Hepatocyte (in vitro differentiated cells): ENCODE data around the gene CARMIL1. TPM values are rescaled to one million over a fixed set of nuclear protein-coding genes. Genes with fewer than 3 reads are reported as not detected.

Source experiments
- DNase-seq: peaks from one replicate; pipeline ENCODE4 v3.0.0-alpha.2; 2016; ENCODE audit warnings: low spot score
- H2AFZ ChIP-seq: fragments of 200-600 bp; sonication (generic); 2 replicates; pipeline ENCODE4 v1.6.0; 2016; ENCODE audit warnings: antibody characterized with exemption, mild to moderate bottlenecking
- H3K27ac ChIP-seq: fragments of 200-600 bp; sonication (generic); 2 replicates; pipeline ENCODE4 v1.5.1; 2016; ENCODE audit warnings: mild to moderate bottlenecking
- H3K27me3 ChIP-seq: fragments of 200-600 bp; sonication (generic); 2 replicates; pipeline ENCODE4 v1.6.1; 2016
- H3K36me3 ChIP-seq: fragments of 200-600 bp; sonication (generic); replicated peaks from 2 replicates; pipeline ENCODE4 v1.5.1; 2016; ENCODE audit warnings: low read depth; ENCODE audit not compliant: insufficient read depth
- H3K4me1 ChIP-seq: fragments of 200-600 bp; sonication (generic); 2 replicates; pipeline ENCODE4 v1.5.1; 2016; ENCODE audit warnings: mild to moderate bottlenecking, moderate library complexity; ENCODE audit not compliant: insufficient read depth
- H3K4me2 ChIP-seq: fragments of 200-600 bp; sonication (generic); 2 replicates; pipeline ENCODE4 v1.6.0; 2016
- H3K4me3 ChIP-seq: fragments of 200-600 bp; sonication (generic); 2 replicates; pipeline ENCODE4 v1.5.1; 2016; ENCODE audit warnings: mild to moderate bottlenecking
- H3K79me2 ChIP-seq: fragments of 200-600 bp; sonication (generic); 2 replicates; pipeline ENCODE4 v1.6.0; 2017; ENCODE audit warnings: mild to moderate bottlenecking
- H3K9me2 ChIP-seq: fragments of 200-600 bp; sonication (generic); replicated peaks from 2 replicates; pipeline ENCODE4 v1.6.0; 2017; ENCODE audit warnings: mild to moderate bottlenecking; ENCODE audit not compliant: insufficient read depth
- H3K9me3 ChIP-seq: fragments of 200-600 bp; sonication (generic); 2 replicates; pipeline ENCODE4 v1.5.1; 2016; ENCODE audit warnings: low read depth, mild to moderate bottlenecking
- H4K20me1 ChIP-seq: fragments of 200-600 bp; sonication (generic); 2 replicates; pipeline ENCODE4 v1.6.0; 2016; ENCODE audit warnings: mild to moderate bottlenecking; ENCODE audit not compliant: insufficient read depth, poor library complexity, severe bottlenecking
- CTCF ChIP-seq: fragments of 200-600 bp; sonication (generic); IDR thresholded peaks from 2 replicates; pipeline ENCODE4 v1.5.1; 2016; ENCODE audit warnings: antibody characterized with exemption, mild to moderate bottlenecking; ENCODE audit not compliant: poor library complexity
- EZH2 ChIP-seq: fragments of 200-600 bp; sonication (generic); IDR thresholded peaks from 2 replicates; pipeline ENCODE4 v1.6.1; 2016; ENCODE audit warnings: antibody characterized with exemption, mild to moderate bottlenecking, borderline replicate concordance
- EZH2phosphoT487 ChIP-seq: fragments of 200-600 bp; sonication (generic); IDR thresholded peaks from one replicate; pipeline ENCODE4 v1.6.1; 2018; ENCODE audit warnings: antibody characterized with exemption, mild to moderate bottlenecking, low read depth, moderate library complexity; ENCODE audit not compliant: unreplicated experiment, severe bottlenecking
- WGBS: methylation state at CpG from one replicate; pipeline ENCODE4 v1.1.6; 2016; ENCODE audit warnings: low lambda C conversion rate; ENCODE audit errors: missing lambda C conversion rate; 5-methylcytosine and 5-hydroxymethylcytosine counted together
- polyA plus RNA-seq: library from polyadenylated mRNA; unstranded; fragments of >200 nt; fragmentation: Nextera tagmentation; extraction: Ambion mirVana; gene quantifications from 2 replicates; pipeline ENCODE4 v1.2.1, GENCODE V29; 2016
- total RNA-seq: library from RNA; depleted of rRNA; stranded (reverse); fragments of >200 nt; gene quantifications from 2 replicates; pipeline ENCODE4 v1.2.3, GENCODE V29; 2014

The CARMIL1 gene
- total and polyA plus RNA-seq, 2 experiments from 2014 or later = 19.5 to 40.6 TPM

DNA sequence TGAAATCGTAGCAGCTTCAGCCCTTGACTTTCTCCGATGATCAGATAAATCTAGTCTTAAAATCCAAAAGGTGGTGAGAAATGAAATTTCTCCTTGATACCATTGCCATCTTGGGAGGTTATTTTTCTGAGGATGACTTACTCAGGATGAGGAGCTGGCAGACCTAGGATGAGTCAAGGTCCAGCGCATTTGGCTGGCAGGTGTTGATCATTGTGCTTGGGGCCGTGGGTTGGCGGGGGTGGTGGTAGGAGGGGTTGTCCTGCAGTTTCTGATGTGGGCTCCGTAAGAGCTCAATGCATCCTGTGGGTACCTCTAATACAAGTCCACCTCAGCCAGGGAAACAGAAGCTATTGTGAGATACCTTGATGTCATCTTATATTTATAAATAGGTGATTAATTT, 224.5 kb downstream of the CARMIL1 start:
- H3K79me2 ChIP-seq = no peaks in the 10 kb centered on the region
- no peaks in the 10 kb centered on the region for H3K9me2 ChIP-seq
- H4K20me1 ChIP-seq = no peaks in the 10 kb centered on the region
- H3K27ac ChIP-seq = no peak overlapping the region
- WGBS = 91% methylated on average over 6 of the region's 6 CpGs
- no peak overlapping the region for H3K4me2 ChIP-seq
- no peak overlapping the region for H3K4me3 ChIP-seq
- TF ChIP-seq EZH2phosphoT487 = no peak
- no peak for TF ChIP-seq CTCF
- no peak for TF ChIP-seq EZH2
- peaks cover 11% of the 10 kb centered on the region for H3K4me1 ChIP-seq
- no peaks in the 10 kb centered on the region for H3K9me3 ChIP-seq
- H3K27me3 ChIP-seq = no peaks in the 10 kb centered on the region
- DNase-seq = no peak
- H3K36me3 ChIP-seq = no peaks in the 10 kb centered on the region
- H2AFZ ChIP-seq = no peak overlapping the region

- H3K4me3 ChIP-seq = no peak overlapping the region
- TF ChIP-seq CTCF (no peak), EZH2 (no peak)
- DNase-seq = no peak
- WGBS = 89% methylated on average over 4 of the region's 4 CpGs
- peaks cover 5% of the 10 kb centered on the region for H3K4me1 ChIP-seq
- no peaks in the 10 kb centered on the region for H3K27me3 ChIP-seq
- no peaks in the 10 kb centered on the region for H4K20me1 ChIP-seq
- no peaks in the 10 kb centered on the region for H3K9me3 ChIP-seq
- no peak overlapping the region for H2AFZ ChIP-seq
- no peak overlapping the region for H3K27ac ChIP-seq
- no peaks in the 10 kb centered on the region for H3K9me2 ChIP-seq
- H3K79me2 ChIP-seq = no peaks in the 10 kb centered on the region
- H3K36me3 ChIP-seq = no peaks in the 10 kb centered on the region
- H3K4me2 ChIP-seq = no peak overlapping the region
Measured at GRCh38 chr6:25504661-25505060, 225.5 kb downstream of the CARMIL1 start.

DNA sequence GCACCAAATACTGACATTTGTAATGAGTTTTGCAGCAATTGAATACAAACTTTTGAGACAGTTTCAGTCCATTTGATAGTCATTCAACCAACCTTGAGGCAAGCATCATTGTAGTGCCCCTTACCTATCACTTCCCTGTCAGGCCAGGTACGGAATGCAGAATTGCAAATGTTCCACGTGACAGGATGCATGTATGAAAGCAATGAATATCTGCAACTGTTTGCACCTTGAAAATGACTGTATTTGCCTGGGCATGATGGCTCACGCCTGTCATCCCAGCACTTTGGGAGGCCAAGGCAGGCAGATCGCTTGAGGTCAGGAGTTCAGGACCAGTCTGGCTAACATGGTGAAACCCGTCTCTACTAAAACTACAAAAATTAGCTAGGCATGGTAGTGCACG, 226.8 kb downstream of the CARMIL1 start:
- Histone ChIP-seq H3K9me3 (no peaks in the 10 kb centered on the region), H3K4me3 (no peak overlapping the region), H4K20me1 (no peaks in the 10 kb centered on the region), H3K4me2 (no peak overlapping the region), H3K36me3 (no peaks in the 10 kb centered on the region), H3K79me2 (no peaks in the 10 kb centered on the region), H2AFZ (no peak overlapping the region), H3K9me2 (no peaks in the 10 kb centered on the region), H3K27ac (no peak overlapping the region), H3K4me1 (no peaks in the 10 kb centered on the region), H3K27me3 (no peaks in the 10 kb centered on the region)
- no peak for DNase-seq
- WGBS = 89% methylated on average over 6 of the region's 6 CpGs
- TF ChIP-seq CTCF (no peak), EZH2 (no peak), EZH2phosphoT487 (no peak)

DNA sequence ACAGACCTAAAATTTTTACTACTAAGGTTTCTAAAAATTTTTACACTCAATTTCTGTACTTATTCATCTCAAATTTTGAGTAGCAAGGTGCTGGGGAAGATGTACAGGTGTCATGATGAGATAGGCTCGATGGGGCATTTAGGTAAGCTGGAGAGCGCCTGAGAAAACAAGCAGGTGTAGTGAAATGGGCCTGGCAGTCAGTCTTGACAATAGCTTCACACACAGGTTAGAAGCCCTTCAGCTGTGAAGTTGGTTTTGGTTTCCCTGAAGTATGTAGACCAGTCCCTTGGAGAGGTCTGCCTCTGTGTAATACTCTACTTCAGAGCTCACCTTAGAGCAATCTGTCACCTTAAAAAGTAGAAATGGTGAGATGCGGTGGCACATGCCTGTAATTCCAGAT, 228.9 kb downstream of the CARMIL1 start:
- WGBS = 86% methylated on average over 3 of the region's 3 CpGs
- no peak overlapping the region for H3K4me3 ChIP-seq
- TF ChIP-seq EZH2 = no peak

More for the DNA sequence above, 228.9 kb downstream of the CARMIL1 start:
- H3K4me1 ChIP-seq = no peaks in the 10 kb centered on the region
- no peak for DNase-seq
- H3K27me3 ChIP-seq = no peaks in the 10 kb centered on the region
- H2AFZ ChIP-seq = no peak overlapping the region
- H3K79me2 ChIP-seq = no peaks in the 10 kb centered on the region
- H3K4me2 ChIP-seq = no peak overlapping the region
- H3K36me3 ChIP-seq = no peaks in the 10 kb centered on the region
- H4K20me1 ChIP-seq = no peaks in the 10 kb centered on the region
- no peaks in the 10 kb centered on the region for H3K9me2 ChIP-seq
- no peaks in the 10 kb centered on the region for H3K9me3 ChIP-seq
- no peak overlapping the region for H3K27ac ChIP-seq
